Stimulated activated CD4-positive, alpha-beta T cell treated with anti-CD3 and anti-CD28 coated beads, Interleukin-4, amount 100 ng/mL, for 1 hour (primary cell): Measurements from ENCODE around the gene SPTAN1.
A peak's percentile ranks its signal among the peaks of the same experiment; 100 is the strongest.
"Not testable (repeated sequence)": the region's sequence is repeated elsewhere in the genome, so short reads cannot be mapped to it uniquely, and the experiment has no call there.

Source experiments
- DNase-seq: peaks from one replicate; pipeline ENCODE4 v3.0.0-alpha.2; 2020

The SPTAN1 gene

DNA sequence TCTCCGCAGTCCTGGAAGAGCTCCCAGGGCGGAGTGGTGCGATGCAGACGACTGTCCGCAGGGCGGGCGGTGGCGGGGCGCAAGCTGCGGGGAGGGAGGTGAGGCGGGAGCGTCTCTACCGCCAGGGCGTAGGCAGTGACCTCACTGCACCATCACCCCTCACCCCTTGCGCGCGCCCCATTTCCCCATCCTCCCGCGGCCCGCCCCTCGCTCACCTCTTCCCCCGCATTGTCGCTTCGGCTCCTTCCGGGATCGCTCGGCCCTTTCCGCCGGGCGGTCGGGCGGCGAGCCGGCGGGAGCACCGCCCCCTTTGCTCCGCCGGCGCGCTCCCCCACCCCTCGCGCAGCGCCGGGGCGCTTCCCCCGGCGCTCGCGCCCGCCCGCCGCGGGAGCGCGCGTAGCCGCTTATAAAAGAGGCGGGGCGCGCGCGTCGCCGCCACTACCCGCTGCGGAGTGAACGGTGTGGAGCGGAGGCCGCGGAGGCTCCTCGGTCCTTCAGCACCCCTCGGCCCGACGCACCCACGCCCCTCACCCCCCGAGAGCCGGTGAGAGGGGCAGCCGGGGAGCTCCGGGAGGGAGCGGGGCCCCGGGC is at the start of gene SPTAN1:
TSS of gene SPTAN1 (plus strand) at position 435 of the 591 bp plus-strand sequence. CDS start 14,154 bp downstream, outside the sequence.
- DNase-seq = peak; percentile 97

DNA sequence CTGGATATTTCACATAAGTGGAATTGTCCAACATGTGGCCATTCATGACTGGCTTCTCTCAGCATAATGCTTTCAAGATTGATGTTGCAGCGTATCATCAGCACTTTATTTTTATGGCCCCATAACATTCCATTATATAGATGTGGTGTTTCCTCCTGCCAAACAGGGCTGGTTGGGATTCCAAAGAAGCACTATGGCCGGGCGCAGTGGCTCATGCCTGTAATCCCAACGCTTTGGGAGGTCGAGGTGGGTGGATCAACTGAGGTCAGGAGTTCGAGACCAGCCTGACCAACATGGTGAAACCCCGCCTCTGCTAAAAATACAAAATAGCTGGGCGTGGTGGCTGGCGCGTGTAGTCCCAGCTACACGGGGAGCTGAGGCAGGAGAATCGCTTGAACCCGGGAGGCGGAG is 49.0 kb upstream of the SPTAN1 start:
- DNase-seq = not testable (repeated sequence)

DNA sequence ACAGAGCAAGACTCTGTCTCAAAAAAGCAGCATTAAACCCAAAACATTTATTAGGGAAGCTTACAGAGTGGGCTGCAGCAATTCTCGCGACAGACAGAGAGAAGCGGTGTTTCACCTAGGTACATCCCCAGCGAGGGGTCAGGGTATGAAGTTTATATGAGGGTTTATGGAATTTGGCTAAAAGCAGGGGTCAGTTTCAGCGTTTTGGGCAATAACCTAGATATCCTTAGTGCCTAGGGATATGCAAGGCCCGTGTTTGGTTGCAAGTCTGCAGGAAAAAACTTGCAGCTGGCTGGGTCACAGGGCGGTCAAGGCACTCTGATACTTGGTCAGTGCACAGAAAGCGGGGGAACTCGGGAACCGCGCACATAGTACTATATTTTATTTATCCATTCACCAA is 48.5 kb upstream of the SPTAN1 start:
- no peak for DNase-seq

DNA sequence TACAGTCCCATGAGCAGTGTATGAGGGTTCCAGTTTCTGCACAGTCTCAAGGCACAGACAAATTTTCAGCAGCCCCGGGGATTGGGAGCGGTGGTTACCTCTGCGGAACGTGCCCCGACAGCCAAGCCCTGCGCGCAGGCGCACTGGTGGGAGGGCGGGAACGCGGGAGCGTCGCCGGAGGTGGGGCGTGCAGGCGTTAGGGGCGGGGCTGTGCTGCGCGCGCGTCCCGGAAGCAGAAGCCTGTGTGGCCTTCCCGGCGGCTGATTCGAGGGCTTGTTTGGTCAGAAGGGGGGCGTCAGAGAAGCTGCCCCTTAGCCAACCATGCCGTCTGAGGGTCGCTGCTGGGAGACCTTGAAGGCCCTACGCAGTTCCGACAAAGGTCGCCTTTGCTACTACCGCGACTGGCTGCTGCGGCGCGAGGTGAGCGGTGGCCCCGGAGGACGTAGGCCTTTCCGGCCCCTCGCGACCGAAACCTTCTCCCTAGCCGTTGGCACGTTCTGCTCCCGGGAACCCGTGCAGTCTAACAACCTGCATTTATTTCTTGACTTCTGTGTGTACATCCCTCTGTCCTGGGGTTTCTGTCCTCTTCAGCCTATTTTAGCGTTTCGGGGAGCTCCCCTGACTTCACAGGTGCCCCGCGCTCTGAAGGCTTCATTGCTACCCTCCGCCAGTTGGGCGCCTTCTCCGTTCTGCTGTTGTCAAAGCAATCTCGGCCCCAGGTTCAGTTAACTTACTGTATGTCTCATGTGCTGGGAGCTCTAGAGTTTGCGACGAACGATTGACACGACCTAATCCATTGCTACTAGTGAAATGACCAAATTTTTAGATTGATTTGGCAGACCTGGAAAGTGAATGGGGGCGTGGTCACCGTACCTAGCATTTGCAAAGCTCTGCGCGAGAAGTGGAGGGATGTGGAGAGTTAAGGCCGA is 47.6 kb upstream of the SPTAN1 start, which contains the start of gene GLE1:
TSS of gene GLE1 (plus strand) at position 235 of the 929 bp plus-strand sequence. CDS start at position 322, 87 bp downstream.
- peak; percentile 99 for DNase-seq

DNA sequence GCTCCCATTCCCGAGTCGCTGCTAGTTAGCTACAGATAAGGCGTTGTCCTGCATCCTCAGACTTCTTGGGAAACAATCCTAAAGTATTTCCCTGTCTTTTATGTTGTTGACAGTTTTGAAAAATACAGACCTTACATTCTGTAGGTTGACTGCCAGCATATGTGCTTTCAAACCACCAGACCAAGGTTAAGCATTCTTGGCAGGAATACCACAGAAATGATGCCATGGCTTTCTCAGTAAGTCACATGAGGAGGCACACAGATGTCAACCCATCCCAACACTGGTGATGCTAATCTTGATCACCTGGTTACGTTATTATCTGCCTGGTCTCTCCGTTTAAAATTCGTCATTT is 47.0 kb upstream of the SPTAN1 start:
- DNase-seq = no peak

DNA sequence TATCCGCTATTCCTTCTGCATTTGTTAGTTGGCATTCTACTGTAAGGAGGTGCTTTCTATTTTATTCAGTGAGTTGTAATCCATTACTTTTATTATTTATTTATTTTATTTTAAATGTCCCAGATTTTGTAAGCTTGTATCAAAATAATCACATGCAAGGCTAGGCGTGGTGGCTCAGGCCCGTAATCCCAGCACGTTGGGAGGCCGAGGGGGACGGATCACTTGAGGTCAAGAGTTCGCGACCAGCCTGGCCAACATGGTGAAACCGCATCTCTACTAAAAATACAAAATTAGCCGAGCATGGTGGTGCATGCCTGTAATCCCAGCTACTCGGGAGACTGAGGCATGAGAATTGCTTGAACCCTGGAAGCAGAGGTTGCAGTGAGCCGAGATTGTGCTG is 46.5 kb upstream of the SPTAN1 start:
- not testable (repeated sequence) for DNase-seq

DNA sequence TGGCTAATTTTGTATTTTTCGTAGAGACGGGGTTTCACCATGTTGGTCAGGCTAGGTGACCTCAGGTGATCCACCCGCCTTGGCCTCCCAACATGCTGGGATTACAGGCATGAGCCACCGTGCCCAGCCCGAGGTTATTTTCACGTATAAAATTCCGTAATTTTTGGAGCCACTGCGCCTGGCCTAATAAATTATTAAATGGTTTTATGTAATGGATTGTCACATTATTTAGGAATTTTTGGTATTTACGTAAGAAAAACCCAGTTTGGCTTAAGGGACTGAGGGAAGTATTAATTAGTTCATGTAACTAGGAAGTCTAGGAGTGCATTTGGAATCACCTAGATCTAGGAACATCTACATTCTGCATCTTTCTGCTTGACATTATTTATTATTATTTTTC is 39.6 kb upstream of the SPTAN1 start:
- DNase-seq = no peak

DNA sequence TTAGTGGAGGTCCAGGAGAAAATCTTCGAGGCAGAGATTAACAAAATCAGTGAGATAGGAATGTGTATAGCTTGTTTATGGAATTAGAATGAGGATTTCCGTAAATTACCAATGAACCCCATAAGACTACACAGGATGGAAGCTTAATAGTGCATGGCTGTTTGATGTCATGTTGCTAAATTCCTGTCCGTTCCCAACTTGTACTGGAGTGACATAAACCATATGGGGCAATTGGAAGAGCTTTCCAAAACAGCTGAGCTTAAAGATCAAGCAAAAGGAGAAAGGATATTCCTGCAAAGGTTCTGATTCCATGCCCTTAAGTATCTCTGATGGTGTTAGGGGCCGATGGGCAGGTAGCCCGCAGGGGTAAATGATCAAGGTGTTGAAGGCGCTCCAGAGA is 30.4 kb upstream of the SPTAN1 start:
- DNase-seq = no peak

DNA sequence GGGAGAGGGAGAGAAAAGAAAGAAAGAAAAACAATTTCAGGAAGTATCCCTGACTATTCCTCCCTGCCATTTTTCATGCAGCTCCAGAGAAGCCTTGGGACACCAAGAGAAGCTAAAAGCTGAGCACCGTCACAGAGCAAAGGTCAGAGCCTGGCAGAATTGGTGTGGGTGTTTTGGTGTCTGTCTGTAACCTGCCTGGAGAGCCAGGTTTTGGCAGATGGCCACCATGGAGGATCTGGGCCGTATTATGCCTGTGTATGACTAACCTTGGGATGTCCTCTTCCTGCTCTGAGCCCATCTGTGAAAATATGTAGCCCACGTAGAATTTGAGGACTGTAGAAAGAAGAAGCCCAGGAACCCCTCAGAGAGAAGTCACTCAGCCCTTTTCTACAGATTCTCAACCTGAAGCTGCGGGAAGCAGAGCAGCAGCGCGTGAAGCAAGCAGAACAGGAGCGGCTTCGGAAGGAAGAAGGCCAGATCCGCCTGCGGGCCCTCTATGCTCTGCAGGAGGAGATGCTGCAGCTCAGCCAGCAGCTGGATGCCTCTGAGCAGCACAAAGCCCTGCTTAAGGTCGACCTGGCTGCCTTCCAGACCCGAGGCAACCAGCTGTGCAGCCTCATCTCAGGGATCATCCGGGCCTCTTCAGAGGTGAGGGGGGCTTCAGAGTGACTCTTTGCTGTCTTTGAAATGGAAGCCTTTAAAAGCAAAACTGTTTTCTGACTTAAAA is 29.0 kb upstream of the SPTAN1 start:
- DNase-seq = no peak

DNA sequence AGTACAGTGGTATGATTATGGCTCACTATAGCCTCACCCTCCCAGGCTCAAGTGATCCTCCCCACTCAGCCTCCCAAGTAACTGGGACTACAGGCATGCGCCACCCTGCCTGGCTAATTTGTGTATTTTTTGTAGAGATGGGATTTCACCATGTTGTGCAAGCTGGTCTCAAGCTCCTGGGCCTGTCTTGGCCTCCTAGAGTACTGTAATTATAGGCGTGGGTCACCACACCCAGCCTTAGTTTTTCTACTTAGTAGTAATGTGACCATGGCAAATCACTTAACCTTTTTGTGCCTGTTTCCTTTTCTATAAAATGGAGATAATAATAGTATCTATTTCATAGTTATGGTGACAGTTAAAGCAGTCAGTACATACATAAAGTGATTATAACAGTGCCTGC is 25.7 kb upstream of the SPTAN1 start:
- DNase-seq = no peak

DNA sequence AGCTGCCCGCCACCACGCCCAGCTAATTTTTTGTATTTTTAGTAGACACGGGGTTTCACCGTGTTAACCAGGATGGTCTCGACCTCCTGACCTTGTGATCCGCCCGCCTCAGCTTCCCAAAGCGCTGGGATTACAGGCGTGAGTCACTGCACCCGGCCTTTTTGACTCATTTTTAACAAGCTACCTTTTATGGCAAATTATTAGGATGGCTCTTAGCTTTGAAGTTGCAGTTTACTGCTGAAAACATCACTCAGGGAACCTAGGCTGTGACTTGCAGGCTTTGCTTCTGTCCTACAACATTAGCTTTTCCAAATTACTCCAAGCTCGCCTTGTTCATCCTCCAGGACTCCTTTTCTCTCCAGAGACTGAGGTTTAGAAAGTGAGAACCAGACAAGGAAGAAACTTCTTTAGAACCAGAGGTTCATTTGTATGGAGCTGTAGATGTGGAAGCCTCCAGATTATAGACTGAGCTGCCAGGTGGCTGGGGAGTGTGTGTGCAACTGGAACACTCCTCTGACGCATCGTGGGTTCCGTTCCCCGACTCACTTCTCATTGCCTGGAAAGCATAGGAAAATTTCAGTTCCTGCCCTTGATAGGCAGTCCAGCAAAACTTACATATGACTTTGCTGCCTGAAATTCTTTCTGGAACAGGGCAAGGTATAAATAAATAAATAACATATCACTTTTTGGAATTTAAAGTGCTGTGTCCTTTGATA is 23.8 kb upstream of the SPTAN1 start:
- DNase-seq = no peak

DNA sequence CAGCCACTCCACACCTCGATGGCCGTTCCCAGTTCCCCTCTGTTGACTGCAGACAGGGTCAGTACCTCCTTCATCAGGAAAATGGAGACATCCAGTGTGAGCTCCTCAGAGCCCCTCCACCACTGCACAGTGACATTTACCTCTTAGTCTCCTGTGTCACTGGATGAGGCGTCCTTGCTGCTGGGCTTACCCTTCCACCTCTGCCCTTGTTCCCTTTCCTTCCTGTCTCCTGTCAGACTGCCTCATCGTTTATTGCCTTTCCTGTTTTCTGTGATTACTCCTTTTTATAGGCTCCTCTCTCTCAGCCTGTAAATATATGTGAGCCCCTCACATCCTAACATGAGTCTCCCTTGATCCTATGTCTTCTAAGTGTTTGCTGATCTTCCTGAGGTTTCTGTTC is 23.2 kb upstream of the SPTAN1 start:
- no peak for DNase-seq

DNA sequence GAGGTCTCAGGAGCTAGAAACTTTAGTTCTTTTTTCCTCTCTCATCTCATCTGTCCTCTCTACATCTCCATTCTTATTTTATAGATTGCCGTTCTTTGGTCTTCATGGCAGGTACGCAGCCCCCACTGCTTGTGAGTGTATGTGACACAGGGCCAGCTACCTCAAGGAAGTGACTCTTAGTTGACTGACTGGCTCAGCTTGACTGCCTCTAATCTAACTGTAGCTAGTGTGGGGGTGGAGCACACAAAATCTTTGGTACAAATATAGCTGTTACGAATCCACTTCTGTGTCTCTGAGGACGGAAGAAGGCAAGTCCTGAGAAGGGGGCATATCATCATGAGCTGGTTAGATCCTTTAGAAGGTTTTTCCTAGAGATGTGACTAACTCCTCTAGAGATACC is 19.8 kb upstream of the SPTAN1 start:
- DNase-seq = no peak

DNA sequence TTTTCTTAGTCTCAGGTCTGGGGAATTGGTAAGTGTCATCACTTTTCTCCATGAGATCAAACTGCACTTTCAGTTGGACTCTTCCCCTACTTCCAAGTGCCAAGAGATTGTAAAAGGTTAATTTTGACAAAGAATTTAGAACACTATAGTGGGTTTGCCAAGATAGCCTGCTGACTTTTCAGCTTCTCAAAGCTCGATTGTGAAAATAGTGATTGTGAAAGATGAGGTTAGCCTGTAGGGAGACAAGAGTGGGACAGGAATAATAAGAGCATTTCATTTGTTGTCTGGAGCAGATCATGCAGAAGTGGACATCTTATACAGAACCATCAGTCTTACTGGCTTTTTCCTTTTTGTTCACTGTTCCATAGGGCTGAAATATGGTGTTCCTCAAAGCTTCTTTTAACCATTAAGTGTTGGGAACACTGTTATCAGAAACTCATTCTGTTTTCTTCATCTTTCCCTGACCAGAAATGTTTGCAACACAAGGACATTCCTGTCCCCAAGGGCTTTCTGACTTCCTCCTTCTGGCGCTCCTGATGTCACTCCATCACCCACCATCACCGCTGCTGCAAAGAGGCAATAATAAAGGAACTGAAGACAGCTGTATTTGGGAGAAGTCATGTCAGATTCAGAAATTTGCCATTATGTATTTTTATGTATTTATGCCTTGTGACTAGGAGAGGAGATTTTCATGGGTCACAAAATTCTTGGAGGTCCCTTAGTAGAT is 11.6 kb upstream of the SPTAN1 start:
- no peak for DNase-seq

DNA sequence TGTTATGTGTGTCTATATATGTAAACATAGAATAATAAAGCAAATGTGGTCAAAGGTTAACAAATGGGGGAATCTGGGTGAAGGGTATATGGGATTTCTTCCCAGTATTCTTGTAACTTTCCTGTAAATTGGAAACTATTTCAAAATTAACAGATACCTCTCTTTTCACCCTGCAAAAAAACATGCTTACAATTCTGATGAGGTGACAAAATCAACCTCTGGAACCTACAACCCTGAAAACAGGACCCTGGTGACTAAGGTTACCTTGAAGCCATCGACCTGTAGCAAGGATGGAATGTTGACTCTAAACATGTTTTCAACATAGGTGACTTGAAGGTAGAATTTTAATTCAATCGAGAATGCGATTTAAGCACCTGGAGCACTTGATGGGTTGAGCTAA is 5.9 kb upstream of the SPTAN1 start:
- no peak for DNase-seq

DNA sequence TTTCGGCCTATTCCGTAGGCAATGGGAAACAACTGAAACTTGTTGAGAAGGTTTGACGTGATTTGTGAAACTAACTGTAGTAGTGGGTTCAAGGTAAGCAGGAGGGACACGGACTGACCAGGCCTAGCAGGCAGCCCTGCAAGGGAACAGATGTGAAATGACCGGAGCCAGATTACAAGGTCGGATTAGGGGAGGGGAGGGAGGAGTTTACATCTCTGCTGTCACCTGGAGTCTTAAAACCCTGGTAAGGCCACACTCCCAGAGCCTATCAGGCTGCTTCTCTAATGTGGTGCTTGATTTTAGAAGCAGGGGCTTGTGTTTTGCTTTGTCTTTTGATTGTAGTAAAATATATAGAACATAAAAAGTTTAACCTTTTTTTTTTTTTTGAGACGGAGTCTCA is 3.5 kb upstream of the SPTAN1 start:
- no peak for DNase-seq

DNA sequence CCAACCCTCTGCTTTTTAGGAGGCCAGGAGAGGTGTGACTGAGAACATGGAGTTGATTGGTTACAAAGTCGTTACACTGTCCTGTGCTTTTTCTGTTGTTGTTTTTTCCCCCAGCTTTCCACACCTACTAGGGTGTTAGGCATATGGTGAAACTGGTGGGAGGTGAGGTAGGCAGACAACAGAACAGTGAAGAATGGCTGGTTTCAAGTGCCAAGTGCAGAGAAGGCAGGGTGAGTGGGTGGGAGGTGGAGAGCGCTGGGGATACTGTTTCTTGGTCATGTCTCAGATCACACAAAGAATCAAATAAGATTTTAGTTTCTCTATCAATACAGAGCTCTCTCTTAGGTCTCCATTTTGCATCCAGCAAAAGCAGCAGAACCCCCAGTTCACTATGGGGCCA is 2.2 kb upstream of the SPTAN1 start:
- peak; percentile 42 for DNase-seq

DNA sequence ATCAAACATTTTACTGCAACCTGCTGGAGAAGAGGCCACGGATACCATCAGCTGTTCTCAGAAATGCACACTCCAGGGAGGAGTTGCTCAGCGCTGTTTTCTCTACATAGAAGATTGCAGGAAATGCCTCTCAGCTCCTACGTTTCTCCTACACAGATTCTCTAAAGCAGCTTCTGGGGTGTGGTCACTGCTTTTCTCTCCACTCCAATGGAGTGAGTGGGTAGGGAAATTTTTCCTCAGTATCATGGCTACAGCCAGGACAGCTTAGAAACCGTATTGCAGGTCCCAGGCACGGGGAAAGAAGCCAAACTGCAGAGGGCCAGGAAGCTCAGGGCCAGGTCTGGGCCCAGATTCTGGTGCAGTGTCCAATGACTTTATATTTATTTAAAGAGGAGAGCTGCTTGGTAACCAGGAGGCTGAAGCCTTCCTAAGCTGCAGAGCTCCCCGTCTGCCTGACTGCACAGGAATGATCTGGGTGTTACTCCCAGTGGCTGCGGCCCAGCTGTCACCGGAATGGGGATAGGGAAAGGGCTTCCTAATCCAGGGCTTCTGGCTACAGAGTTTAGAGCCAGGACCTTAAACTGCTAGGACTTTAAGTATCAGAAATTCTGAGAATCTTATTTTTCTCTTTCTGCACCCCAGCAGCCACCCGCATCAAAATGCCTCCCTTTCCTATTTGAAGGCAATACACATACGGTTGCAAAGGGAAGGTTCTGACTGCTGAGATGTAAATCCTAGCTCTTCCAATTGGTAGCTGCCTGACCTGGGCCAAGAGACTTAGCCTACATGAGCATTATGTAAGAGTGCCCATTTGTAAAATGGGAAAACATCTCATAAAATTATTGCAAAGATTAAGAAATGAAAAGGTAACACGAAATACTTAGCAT is 1.4 kb upstream of the SPTAN1 start:
- DNase-seq = no peak

DNA sequence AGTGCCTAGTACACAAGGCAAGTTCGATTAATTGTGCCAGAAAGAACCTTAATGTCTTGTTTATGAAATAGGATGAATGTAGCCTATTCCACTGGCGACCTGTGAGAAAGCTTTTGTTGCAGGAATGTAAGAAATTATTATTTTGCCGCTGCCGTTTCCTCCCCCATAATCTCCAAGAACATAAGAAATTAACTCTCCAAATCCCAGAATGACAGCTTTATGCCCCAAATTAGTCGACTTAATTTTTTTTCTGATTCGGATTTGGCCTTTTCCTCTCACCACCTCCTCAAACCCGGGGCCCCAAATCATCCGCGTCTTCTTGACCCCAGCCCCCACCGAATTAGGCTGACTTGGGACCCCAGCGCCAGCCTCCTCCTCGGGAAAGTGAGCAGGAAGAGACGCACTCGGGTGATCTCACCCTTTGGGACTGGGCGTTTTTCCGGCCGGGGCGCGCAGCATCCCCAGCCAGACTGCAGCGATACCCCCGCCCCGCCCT is 682 bp upstream of the SPTAN1 start:
- no peak for DNase-seq

DNA sequence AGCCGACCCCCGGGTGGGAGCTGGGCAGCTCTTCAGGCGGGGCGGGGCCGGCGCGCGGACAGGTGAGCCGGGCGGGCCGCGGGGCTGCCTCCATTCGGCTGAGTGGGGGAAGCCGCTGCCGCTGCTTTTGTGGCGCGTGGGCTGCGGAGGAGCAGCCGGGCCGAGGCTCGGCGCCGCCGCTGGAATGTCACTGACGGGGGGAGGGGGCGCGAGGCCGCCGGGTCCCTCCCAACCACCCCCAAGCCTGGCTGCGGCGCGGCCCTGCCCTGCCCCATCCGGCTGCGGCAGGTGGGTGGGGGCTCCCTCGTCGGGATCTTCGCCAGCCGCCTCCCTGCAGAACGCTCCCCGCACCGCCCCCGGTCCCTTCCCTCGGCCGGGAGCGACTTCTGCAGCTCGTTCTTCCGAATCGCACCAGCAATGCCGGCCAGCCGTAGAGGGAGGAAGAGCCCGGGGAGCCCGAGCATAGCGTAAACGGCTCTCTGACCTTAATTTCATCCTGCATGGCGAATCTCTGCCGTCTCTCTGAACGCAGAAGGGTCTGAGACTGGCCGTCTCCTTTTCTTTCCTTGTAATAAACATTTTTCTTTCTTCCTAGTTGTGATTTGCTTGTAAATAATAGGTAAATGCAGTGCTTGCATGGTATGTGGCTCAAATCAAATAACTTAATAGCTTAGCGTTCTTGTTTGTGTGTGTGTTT is 505 bp downstream of the SPTAN1 start:
- no peak for DNase-seq
